Measurements from ENCODE around the gene HP.

Gene HP

GRCh38 chr16:72101195-72101594 lies 46.9 kb downstream of the HP start:
- no peak overlapping the region for H2BK120ac ChIP-seq (ENCODE audit: low read depth, low read length)
- peaks cover 85 to 99% of the 10 kb centered on the region in 2 donors for H3K36me3 ChIP-seq (replicated peaks in 1 of 2; ENCODE audit: control insufficient read depth in 2 of 2, insufficient read depth in 2 of 2, low read length in 2 of 2)
- WGBS, 2 donors (ENCODE audit: extremely low coverage in 2 of 2, insufficient read length in 2 of 2, insufficient replicate concordance in 1 of 2): no CpG with 5 or more reads among the region's 10 CpGs
- no peak for DNase-seq (ENCODE audit: low spot score)
- no peaks in the 10 kb centered on the region for H3K27me3 ChIP-seq (ENCODE audit: control insufficient read depth in 3 of 3, insufficient read depth in 3 of 3, low read depth in 1 of 3, low read length in 3 of 3)
- H3K4me2 ChIP-seq (ENCODE audit: insufficient read depth, low read length, poor library complexity, severe bottlenecking): no peak overlapping the region
- H4K8ac ChIP-seq (ENCODE audit: low read depth, low read length): no peak overlapping the region
- no peak overlapping the region for H2AFZ ChIP-seq (ENCODE audit: low read length)
- no peak overlapping the region for H3K14ac ChIP-seq (ENCODE audit: low read length)
- H3K9ac ChIP-seq (ENCODE audit: low read depth, low read length, poor library complexity): no peak overlapping the region
- H4K91ac ChIP-seq (ENCODE audit: low read depth, low read length, poor library complexity): no peak overlapping the region
- H3K4me3 ChIP-seq (ENCODE audit: low read length in 2 of 2): no peak overlapping the region
- H2AK5ac ChIP-seq (ENCODE audit: low read depth, low read length): no peak overlapping the region
- H3K79me1 ChIP-seq (ENCODE audit: low read depth, low read length): no peaks in the 10 kb centered on the region
- H2BK12ac ChIP-seq (ENCODE audit: low read length): no peak overlapping the region
- H2BK5ac ChIP-seq (ENCODE audit: low read length): no peak overlapping the region
- H3K27ac ChIP-seq (replicated peaks; ENCODE audit: low read length): no peak overlapping the region
- no peak overlapping the region for H3K18ac ChIP-seq (ENCODE audit: low read length)
- H3K4ac ChIP-seq (ENCODE audit: low read length): no peak overlapping the region
- no peak overlapping the region for H2BK15ac ChIP-seq (ENCODE audit: low read length)
- H3K23ac ChIP-seq (ENCODE audit: low read depth, low read length, poor library complexity): no peak overlapping the region
- no peaks in the 10 kb centered on the region for H3K4me1 ChIP-seq (ENCODE audit: control insufficient read depth in 2 of 2, insufficient read depth in 1 of 2, low read depth in 1 of 2, low read length in 2 of 2)
- no peaks in the 10 kb centered on the region for H3K9me3 ChIP-seq (replicated peaks in 1 of 2; ENCODE audit: control insufficient read depth in 2 of 2, insufficient read depth in 1 of 2, low read depth in 1 of 2, low read length in 2 of 2)

GRCh38 chr16:72104905-72105304 lies 50.6 kb downstream of the HP start:
- Histone ChIP-seq H3K9ac (ENCODE audit: low read depth, low read length, poor library complexity) (no peak overlapping the region), H2BK120ac (ENCODE audit: low read depth, low read length) (no peak overlapping the region), H3K4me3 (ENCODE audit: low read length in 2 of 2) (no peak overlapping the region), H3K4me2 (ENCODE audit: insufficient read depth, low read length, poor library complexity, severe bottlenecking) (no peak overlapping the region), H4K91ac (ENCODE audit: low read depth, low read length, poor library complexity) (no peak overlapping the region), H3K18ac (ENCODE audit: low read length) (no peak overlapping the region), H2BK5ac (ENCODE audit: low read length) (no peak overlapping the region), H2AK5ac (ENCODE audit: low read depth, low read length) (no peak overlapping the region), H3K9me3 (replicated peaks in 1 of 2; ENCODE audit: control insufficient read depth in 2 of 2, insufficient read depth in 1 of 2, low read depth in 1 of 2, low read length in 2 of 2) (no peaks in the 10 kb centered on the region), H3K23ac (ENCODE audit: low read depth, low read length, poor library complexity) (no peak overlapping the region), H3K4me1 (ENCODE audit: control insufficient read depth in 2 of 2, insufficient read depth in 1 of 2, low read depth in 1 of 2, low read length in 2 of 2) (no peaks in the 10 kb centered on the region), H3K79me1 (ENCODE audit: low read depth, low read length) (no peaks in the 10 kb centered on the region), H4K8ac (ENCODE audit: low read depth, low read length) (no peak overlapping the region), H2BK12ac (ENCODE audit: low read length) (no peak overlapping the region), H3K4ac (ENCODE audit: low read length) (no peak overlapping the region), H3K36me3 (replicated peaks in 1 of 2; ENCODE audit: control insufficient read depth in 2 of 2, insufficient read depth in 2 of 2, low read length in 2 of 2) (peaks cover 87 to 100% of the 10 kb centered on the region in 2 donors), H3K14ac (ENCODE audit: low read length) (no peak overlapping the region), H2BK15ac (ENCODE audit: low read length) (no peak overlapping the region), H3K27me3 (ENCODE audit: control insufficient read depth in 3 of 3, insufficient read depth in 3 of 3, low read depth in 1 of 3, low read length in 3 of 3) (no peaks in the 10 kb centered on the region), H2AFZ (ENCODE audit: low read length) (no peak overlapping the region), H3K27ac (replicated peaks; ENCODE audit: low read length) (no peak overlapping the region)
- no peak for DNase-seq (ENCODE audit: low spot score)
- no CpG with 5 or more reads among the region's 9 CpGs for WGBS, 2 donors (ENCODE audit: extremely low coverage in 2 of 2, insufficient read length in 2 of 2, insufficient replicate concordance in 1 of 2)

- H3K9ac ChIP-seq (ENCODE audit: low read depth, low read length, poor library complexity): no peak overlapping the region
- no CpG with 5 or more reads among the region's 12 CpGs for WGBS, 2 donors (ENCODE audit: extremely low coverage in 2 of 2, insufficient read length in 2 of 2, insufficient replicate concordance in 1 of 2)
- H2AFZ ChIP-seq (ENCODE audit: low read length): no peak overlapping the region
- H3K27me3 ChIP-seq (ENCODE audit: control insufficient read depth in 3 of 3, insufficient read depth in 3 of 3, low read depth in 1 of 3, low read length in 3 of 3): no peaks in the 10 kb centered on the region
- no peak overlapping the region for H3K4me3 ChIP-seq (ENCODE audit: low read length in 2 of 2)
- H3K27ac ChIP-seq (replicated peaks; ENCODE audit: low read length): no peak overlapping the region
- no peaks in the 10 kb centered on the region for H3K79me1 ChIP-seq (ENCODE audit: low read depth, low read length)
- H4K91ac ChIP-seq (ENCODE audit: low read depth, low read length, poor library complexity): no peak overlapping the region
- no peak overlapping the region for H3K18ac ChIP-seq (ENCODE audit: low read length)
- no peak overlapping the region for H4K8ac ChIP-seq (ENCODE audit: low read depth, low read length)
- H3K23ac ChIP-seq (ENCODE audit: low read depth, low read length, poor library complexity): no peak overlapping the region
- H2BK5ac ChIP-seq (ENCODE audit: low read length): no peak overlapping the region
- no peak overlapping the region for H3K14ac ChIP-seq (ENCODE audit: low read length)
- no peak for DNase-seq (ENCODE audit: low spot score)
- no peak overlapping the region for H3K4ac ChIP-seq (ENCODE audit: low read length)
- H2AK5ac ChIP-seq (ENCODE audit: low read depth, low read length): no peak overlapping the region
- no peak overlapping the region for H3K4me2 ChIP-seq (ENCODE audit: insufficient read depth, low read length, poor library complexity, severe bottlenecking)
- no peaks in the 10 kb centered on the region for H3K4me1 ChIP-seq (ENCODE audit: control insufficient read depth in 2 of 2, insufficient read depth in 1 of 2, low read depth in 1 of 2, low read length in 2 of 2)
- no peak overlapping the region for H2BK120ac ChIP-seq (ENCODE audit: low read depth, low read length)
- no peak overlapping the region for H2BK15ac ChIP-seq (ENCODE audit: low read length)
- H2BK12ac ChIP-seq (ENCODE audit: low read length): no peak overlapping the region
- H3K36me3 ChIP-seq (replicated peaks in 1 of 2; ENCODE audit: control insufficient read depth in 2 of 2, insufficient read depth in 2 of 2, low read length in 2 of 2): peaks cover 87 to 100% of the 10 kb centered on the region in 2 donors
- H3K9me3 ChIP-seq (replicated peaks in 1 of 2; ENCODE audit: control insufficient read depth in 2 of 2, insufficient read depth in 1 of 2, low read depth in 1 of 2, low read length in 2 of 2): no peaks in the 10 kb centered on the region
Observed at GRCh38 chr16:72105978-72106377, 51.7 kb downstream of the HP start.

- H3K9ac ChIP-seq (ENCODE audit: low read depth, low read length, poor library complexity): no peak overlapping the region
- no peak overlapping the region for H3K14ac ChIP-seq (ENCODE audit: low read length)
- H2BK15ac ChIP-seq (ENCODE audit: low read length): no peak overlapping the region
- no peaks in the 10 kb centered on the region for H3K27me3 ChIP-seq (ENCODE audit: control insufficient read depth in 3 of 3, insufficient read depth in 3 of 3, low read depth in 1 of 3, low read length in 3 of 3)
- no peak overlapping the region for H2AK5ac ChIP-seq (ENCODE audit: low read depth, low read length)
- DNase-seq (ENCODE audit: low spot score): no peak
- no peak overlapping the region for H3K4me2 ChIP-seq (ENCODE audit: insufficient read depth, low read length, poor library complexity, severe bottlenecking)
- no peaks in the 10 kb centered on the region for H3K79me1 ChIP-seq (ENCODE audit: low read depth, low read length)
- H3K36me3 ChIP-seq (replicated peaks in 1 of 2; ENCODE audit: control insufficient read depth in 2 of 2, insufficient read depth in 2 of 2, low read length in 2 of 2): peaks cover 85 to 100% of the 10 kb centered on the region in 2 donors
- no peak overlapping the region for H2AFZ ChIP-seq (ENCODE audit: low read length)
- no peak overlapping the region for H2BK120ac ChIP-seq (ENCODE audit: low read depth, low read length)
- H3K9me3 ChIP-seq (replicated peaks in 1 of 2; ENCODE audit: control insufficient read depth in 2 of 2, insufficient read depth in 1 of 2, low read depth in 1 of 2, low read length in 2 of 2): no peaks in the 10 kb centered on the region
- no peak overlapping the region for H2BK5ac ChIP-seq (ENCODE audit: low read length)
- no peak overlapping the region for H3K4me3 ChIP-seq (ENCODE audit: low read length in 2 of 2)
- peaks cover 1 to 4% of the 10 kb centered on the region in 2 donors for H3K4me1 ChIP-seq (ENCODE audit: control insufficient read depth in 2 of 2, insufficient read depth in 1 of 2, low read depth in 1 of 2, low read length in 2 of 2)
- WGBS, 2 donors (ENCODE audit: extremely low coverage in 2 of 2, insufficient read length in 2 of 2, insufficient replicate concordance in 1 of 2): no CpG with 5 or more reads among the region's 17 CpGs
- no peak overlapping the region for H4K8ac ChIP-seq (ENCODE audit: low read depth, low read length)
- no peak overlapping the region for H2BK12ac ChIP-seq (ENCODE audit: low read length)
- no peak overlapping the region for H3K18ac ChIP-seq (ENCODE audit: low read length)
- H4K91ac ChIP-seq (ENCODE audit: low read depth, low read length, poor library complexity): no peak overlapping the region
- no peak overlapping the region for H3K4ac ChIP-seq (ENCODE audit: low read length)
- H3K23ac ChIP-seq (ENCODE audit: low read depth, low read length, poor library complexity): no peak overlapping the region
- no peak overlapping the region for H3K27ac ChIP-seq (replicated peaks; ENCODE audit: low read length)
Observed at GRCh38 chr16:72107371-72107770, 53.1 kb downstream of the HP start.

Measured in neuronal stem cell (in vitro differentiated cells).